ENCODE results near the gene TMTC2.

DNA sequence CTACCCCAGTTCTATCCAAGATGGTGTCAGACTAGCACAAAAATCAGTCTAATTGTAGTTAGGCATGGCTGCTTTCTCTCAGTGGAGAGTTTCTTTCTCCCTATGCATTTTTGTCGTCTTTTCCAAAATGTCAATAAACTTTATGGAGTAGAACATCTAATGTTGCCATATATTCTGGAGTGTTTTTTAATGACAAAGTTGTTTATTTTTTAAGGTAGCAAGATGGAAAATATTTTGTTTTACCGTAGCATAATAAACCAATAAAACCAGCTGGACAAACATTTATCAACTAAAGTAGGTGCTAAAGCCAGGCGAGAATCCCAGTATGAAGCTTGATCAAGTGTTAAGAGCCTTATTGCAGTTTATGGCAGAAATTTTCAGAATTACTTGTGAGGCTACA is 146.3 kb downstream of the TMTC2 start:
- TF ChIP-seq PBX3 (CRISPR knock-in tag; IDR thresholded peaks at IDR 0.05) (no peak), RBAK (tag by site-specific recombination; IDR thresholded peaks at IDR 0.05) (no peak), ZBTB44 (tag by site-specific recombination; IDR thresholded peaks at IDR 0.05) (no peak), CTCF (tag by site-specific recombination; IDR thresholded peaks at IDR 0.05) (no peak), ZNF138 (tag by site-specific recombination; IDR thresholded peaks at IDR 0.05; ENCODE audit: borderline replicate concordance) (no peak), PRDM10 (tag by site-specific recombination; IDR thresholded peaks at IDR 0.05) (no peak)
- TF ChIP-seq, protein P1, sequence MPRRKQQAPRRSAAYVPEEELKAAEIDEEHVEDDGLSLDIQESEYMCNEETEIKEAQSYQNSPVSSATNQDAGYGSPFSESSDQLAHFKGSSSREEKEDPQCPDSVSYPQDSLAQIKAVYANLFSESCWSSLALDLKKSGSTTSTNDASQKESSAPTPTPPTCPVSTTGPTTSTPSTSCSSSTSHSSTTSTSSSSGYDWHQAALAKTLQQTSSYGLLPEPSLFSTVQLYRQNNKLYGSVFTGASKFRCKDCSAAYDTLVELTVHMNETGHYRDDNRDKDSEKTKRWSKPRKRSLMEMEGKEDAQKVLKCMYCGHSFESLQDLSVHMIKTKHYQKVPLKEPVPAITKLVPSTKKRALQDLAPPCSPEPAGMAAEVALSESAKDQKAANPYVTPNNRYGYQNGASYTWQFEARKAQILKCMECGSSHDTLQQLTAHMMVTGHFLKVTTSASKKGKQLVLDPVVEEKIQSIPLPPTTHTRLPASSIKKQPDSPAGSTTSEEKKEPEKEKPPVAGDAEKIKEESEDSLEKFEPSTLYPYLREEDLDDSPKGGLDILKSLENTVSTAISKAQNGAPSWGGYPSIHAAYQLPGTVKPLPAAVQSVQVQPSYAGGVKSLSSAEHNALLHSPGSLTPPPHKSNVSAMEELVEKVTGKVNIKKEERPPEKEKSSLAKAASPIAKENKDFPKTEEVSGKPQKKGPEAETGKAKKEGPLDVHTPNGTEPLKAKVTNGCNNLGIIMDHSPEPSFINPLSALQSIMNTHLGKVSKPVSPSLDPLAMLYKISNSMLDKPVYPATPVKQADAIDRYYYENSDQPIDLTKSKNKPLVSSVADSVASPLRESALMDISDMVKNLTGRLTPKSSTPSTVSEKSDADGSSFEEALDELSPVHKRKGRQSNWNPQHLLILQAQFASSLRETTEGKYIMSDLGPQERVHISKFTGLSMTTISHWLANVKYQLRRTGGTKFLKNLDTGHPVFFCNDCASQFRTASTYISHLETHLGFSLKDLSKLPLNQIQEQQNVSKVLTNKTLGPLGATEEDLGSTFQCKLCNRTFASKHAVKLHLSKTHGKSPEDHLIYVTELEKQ (tag by site-specific recombination; IDR thresholded peaks at IDR 0.05; ENCODE audit: borderline replicate concordance), result no peak
